Measurements from ENCODE around the gene PTPRCAP. TPM values are rescaled to one million over a fixed set of nuclear protein-coding genes. Genes with fewer than 3 reads are reported as not detected.

The PTPRCAP gene
- polyA plus RNA-seq, 1 of the 3 experiments (the other 2 are of a cell fraction) = 1.4 TPM

DNA sequence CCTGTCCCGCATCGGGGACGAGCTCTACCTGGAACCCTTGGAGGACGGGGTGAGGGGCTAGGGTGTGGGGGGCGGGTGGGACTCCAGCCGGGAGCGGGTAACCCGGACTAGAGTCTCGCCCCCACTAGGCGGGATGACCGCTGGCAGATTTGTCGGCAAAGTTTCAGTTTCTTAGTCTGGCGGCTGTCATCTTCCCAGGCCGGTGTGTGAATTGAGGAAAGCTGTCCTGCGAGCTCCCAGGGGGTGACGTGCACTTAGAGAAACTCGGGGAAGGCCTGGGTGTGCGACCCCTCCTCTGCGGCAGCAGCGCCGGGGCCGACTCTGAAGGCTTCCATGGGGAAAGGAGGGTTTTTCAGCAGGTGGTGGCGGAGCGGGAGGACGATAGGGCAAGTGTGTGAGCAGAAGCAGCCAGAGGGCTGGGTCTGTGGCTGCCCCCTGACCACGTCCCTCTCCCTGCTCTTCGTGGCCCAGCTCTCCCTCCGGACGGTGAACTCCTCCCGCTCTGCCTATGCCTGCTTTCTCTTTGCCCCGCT lies 45.2 kb downstream of the PTPRCAP start:
- ChIA-PET CTCF (interaction anchor here (0.9 to 2.7 kb wide), 17 partner anchors 10 to 225 kb away, joined by 3 to 53 read pairs (median 4); partner anchors contain the start of genes CLCF1 and PPP1CA), POLR2A (interaction anchor here (0.8 to 2.6 kb wide), 13 partner anchors 9 to 130 kb away, joined by 3 to 32 read pairs (median 4); partner anchors contain the start of genes AIP, CLCF1, POLD4 and PPP1CA)
- TF ChIP-seq GABPA (IDR thresholded peaks at IDR 0.05; ENCODE audit: low read depth) = no peak
- H3K27ac ChIP-seq (ENCODE audit: low read depth in 2 of 2, low read length in 1 of 2) = peak overlapping the region in 1 of 2 experiments; percentile 27; a peak in 2 of 4 replicates
- WGBS (ENCODE audit: low lambda C conversion rate) = 16% methylated on average over 28 of the region's 31 CpGs
- no peaks in the 10 kb centered on the region for H3K9me2 ChIP-seq
- H3K9me3 ChIP-seq = no peaks in the 10 kb centered on the region
- no peak for DNase-seq
- peaks cover 23% of the 10 kb centered on the region for H3K79me2 ChIP-seq (ENCODE audit: insufficient read depth)
- H3K27me3 ChIP-seq (ENCODE audit: insufficient read depth) = no peaks in the 10 kb centered on the region
- peak overlapping the region; percentile 99 for H3K4me2 ChIP-seq
- H3K4me3 ChIP-seq (ENCODE audit: low read depth in 2 of 2, low read length in 1 of 2) = peak overlapping the region; percentile 76 to 98
- no peaks in the 10 kb centered on the region for H4K20me1 ChIP-seq (ENCODE audit: insufficient read depth)
- H3K9ac ChIP-seq = peak overlapping the region; percentile 97
- H3F3A ChIP-seq (replicated peaks; ENCODE audit: insufficient read depth) = peaks cover 14% of the 10 kb centered on the region
- peak overlapping the region; percentile 68; the same call in 1 of the 2 replicates for H2AFZ ChIP-seq (ENCODE audit: low read depth)
- peaks cover 0 to 1% of the 10 kb centered on the region in 2 experiments for H3K36me3 ChIP-seq (replicated peaks in 1 of 2; ENCODE audit: control insufficient read depth in 1 of 2, insufficient read depth in 2 of 2, low read length in 1 of 2)
- H3K4me1 ChIP-seq (ENCODE audit: control insufficient read depth in 1 of 2, insufficient read depth in 2 of 2, low read depth in 1 of 2, low read length in 1 of 2) = peaks cover 0 to 13% of the 10 kb centered on the region in 2 experiments; a peak in 1 of 4 replicates

- Histone ChIP-seq H3K27ac (ENCODE audit: low read depth in 2 of 2, low read length in 1 of 2) (peak within 1 kb of the TSS; percentile 80 to 82), H3K36me3 (replicated peaks in 1 of 2; ENCODE audit: control insufficient read depth in 1 of 2, insufficient read depth in 2 of 2, low read length in 1 of 2) (no peaks in the 10 kb centered on the region), H3F3A (replicated peaks; ENCODE audit: insufficient read depth) (peaks cover 14% of the 10 kb centered on the region), H3K9me3 (no peaks in the 10 kb centered on the region), H3K27me3 (ENCODE audit: insufficient read depth) (no peaks in the 10 kb centered on the region), H3K9me2 (no peaks in the 10 kb centered on the region), H4K20me1 (ENCODE audit: insufficient read depth) (no peaks in the 10 kb centered on the region), H3K79me2 (ENCODE audit: insufficient read depth) (peaks cover 23% of the 10 kb centered on the region), H2AFZ (ENCODE audit: low read depth) (peak within 1 kb of the TSS; percentile 92), H3K4me1 (ENCODE audit: control insufficient read depth in 1 of 2, insufficient read depth in 2 of 2, low read depth in 1 of 2, low read length in 1 of 2) (peaks cover 0 to 13% of the 10 kb centered on the region in 2 experiments; a peak in 1 of 4 replicates), H3K4me3 (ENCODE audit: low read depth in 2 of 2, low read length in 1 of 2) (peak within 1 kb of the TSS; percentile 76 to 98), H3K9ac (peak within 1 kb of the TSS; percentile 97), H3K4me2 (peak within 1 kb of the TSS; percentile 99)
- DNase-seq = peak; percentile 99
- under 1% methylated on average over 25 of the region's 75 CpGs for WGBS (ENCODE audit: low lambda C conversion rate)
- CTCF ChIA-PET = interaction anchor here (0.9 to 2.7 kb wide), 18 partner anchors 9 to 224 kb away, joined by 3 to 53 read pairs (median 4); partner anchors contain the start of genes CLCF1 and PPP1CA
- POLR2A ChIA-PET = interaction anchor here (0.6 to 2.6 kb wide), 16 partner anchors 10 to 959 kb away, joined by 3 to 32 read pairs (median 4); partner anchors contain the start of genes AIP, CLCF1, PITPNM1 and POLD4
- TF ChIP-seq POLR2AphosphoS5 (IDR thresholded peaks at IDR 0.05; ENCODE audit: low read depth, low read length) (peak; percentile 66), ELF1 (IDR thresholded peaks at IDR 0.05) (no peak; the same call in 1 of the 2 replicates), CHD2 (IDR thresholded peaks at IDR 0.05; ENCODE audit: low read length, partially characterized antibody) (peak; percentile 53), USF1 (IDR thresholded peaks at IDR 0.05; ENCODE audit: borderline replicate concordance, low read depth) (peak; percentile 100), FOSL2 (IDR thresholded peaks at IDR 0.05; ENCODE audit: borderline replicate concordance, low read depth) (no peak), SIN3A (IDR thresholded peaks at IDR 0.05; ENCODE audit: borderline replicate concordance, low read depth, low read length) (peak; percentile 94), JUND (IDR thresholded peaks at IDR 0.05) (no peak), PBX3 (IDR thresholded peaks at IDR 0.05) (no peak), ZBTB33 (IDR thresholded peaks at IDR 0.05; ENCODE audit: borderline replicate concordance, low read depth) (no peak), CTCF (IDR thresholded peaks at IDR 0.05) (no peak), SMC3 (IDR thresholded peaks at IDR 0.05; ENCODE audit: low read depth, low read length) (no peak), NRF1 (IDR thresholded peaks at IDR 0.05; ENCODE audit: low read depth, low read length) (no peak), TCF12 (IDR thresholded peaks at IDR 0.05) (no peak)
- TF ChIP-seq, protein P1, sequence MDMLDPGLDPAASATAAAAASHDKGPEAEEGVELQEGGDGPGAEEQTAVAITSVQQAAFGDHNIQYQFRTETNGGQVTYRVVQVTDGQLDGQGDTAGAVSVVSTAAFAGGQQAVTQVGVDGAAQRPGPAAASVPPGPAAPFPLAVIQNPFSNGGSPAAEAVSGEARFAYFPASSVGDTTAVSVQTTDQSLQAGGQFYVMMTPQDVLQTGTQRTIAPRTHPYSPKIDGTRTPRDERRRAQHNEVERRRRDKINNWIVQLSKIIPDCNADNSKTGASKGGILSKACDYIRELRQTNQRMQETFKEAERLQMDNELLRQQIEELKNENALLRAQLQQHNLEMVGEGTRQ (IDR thresholded peaks at IDR 0.05; ENCODE audit: borderline replicate concordance, low read depth, low read length) = peak; percentile 99
- TF ChIP-seq, protein P2, sequence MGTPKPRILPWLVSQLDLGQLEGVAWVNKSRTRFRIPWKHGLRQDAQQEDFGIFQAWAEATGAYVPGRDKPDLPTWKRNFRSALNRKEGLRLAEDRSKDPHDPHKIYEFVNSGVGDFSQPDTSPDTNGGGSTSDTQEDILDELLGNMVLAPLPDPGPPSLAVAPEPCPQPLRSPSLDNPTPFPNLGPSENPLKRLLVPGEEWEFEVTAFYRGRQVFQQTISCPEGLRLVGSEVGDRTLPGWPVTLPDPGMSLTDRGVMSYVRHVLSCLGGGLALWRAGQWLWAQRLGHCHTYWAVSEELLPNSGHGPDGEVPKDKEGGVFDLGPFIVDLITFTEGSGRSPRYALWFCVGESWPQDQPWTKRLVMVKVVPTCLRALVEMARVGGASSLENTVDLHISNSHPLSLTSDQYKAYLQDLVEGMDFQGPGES (IDR thresholded peaks at IDR 0.05; ENCODE audit: low read depth, low read length) = no peak; the same call in 1 of the 2 replicates
Observed at GRCh38 chr11:67391304-67392182, 45.9 kb downstream of the PTPRCAP start, which contains the start of gene RAD9A. Gene RAD9A (plus strand): TSS chr11:67391986. CDS start chr11:67392045, 59 bp downstream.
